Endometrium (tissue), 2 donors: ENCODE data around the gene LGI1.
A peak's percentile ranks its signal among the peaks of the same experiment; 100 is the strongest.
"Not testable (repeated sequence)": the region's sequence is repeated elsewhere in the genome, so short reads cannot be mapped to it uniquely, and the experiment has no call there.

ENCODE experiments used
- FAIRE-seq: peaks from 2 replicates; lab custom pipeline; 2012; peaks lifted over from hg19 to GRCh38; lab: Jason Lieb, UNC
- donor health status: control.
- donor health status: control.

Gene LGI1

DNA sequence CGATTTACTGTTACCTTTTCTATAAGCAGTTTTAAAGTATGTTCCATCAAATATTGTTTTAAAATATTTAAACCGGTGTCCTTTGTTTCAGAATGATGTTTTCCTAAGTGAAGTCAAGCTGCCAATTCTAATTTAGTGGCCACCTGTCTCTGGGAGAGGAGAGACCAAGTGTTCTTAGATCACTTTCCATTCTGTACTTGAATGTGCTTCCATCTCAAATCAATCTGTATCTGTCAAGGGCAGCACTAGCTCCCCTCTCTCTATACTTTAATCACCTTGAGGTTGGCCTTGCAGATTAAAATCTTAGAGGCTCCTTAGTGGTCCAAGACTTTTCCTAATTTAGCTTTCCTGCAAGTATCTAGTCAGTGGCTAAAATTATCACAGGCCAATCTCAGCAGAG, 49.6 kb downstream of the LGI1 start:
- no peak for FAIRE-seq

DNA sequence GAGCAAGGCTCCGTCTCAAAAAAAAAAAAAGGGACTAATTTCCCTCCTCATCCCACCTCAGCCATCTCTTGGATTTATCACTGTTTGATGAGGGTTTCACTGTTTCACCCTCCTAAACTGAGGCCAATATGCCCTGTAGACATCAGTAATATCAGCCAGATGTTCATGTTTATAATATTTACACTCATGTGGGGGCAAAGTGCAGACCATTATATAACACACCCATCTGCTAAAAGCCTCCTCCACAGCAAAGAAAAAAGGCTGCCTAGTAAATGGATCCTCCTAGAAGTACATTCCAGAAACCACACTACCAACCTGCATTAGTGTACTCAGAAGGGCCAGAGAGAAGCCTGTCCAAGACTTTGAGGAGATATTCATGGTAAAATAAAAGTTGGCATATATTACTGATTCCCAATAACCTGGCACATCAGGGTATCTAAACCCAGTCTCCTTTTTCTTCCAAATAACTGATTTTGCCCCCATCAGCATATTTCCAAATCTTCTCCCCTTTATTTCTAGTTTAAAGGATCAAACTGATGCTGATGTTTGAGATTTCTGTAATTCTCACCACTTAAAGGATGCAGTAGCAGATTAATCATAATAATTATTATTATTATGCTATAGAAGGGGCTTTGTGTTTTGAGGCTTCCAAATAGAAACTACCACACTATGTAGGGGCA, 55.1 kb downstream of the LGI1 start:
- FAIRE-seq: no peak

DNA sequence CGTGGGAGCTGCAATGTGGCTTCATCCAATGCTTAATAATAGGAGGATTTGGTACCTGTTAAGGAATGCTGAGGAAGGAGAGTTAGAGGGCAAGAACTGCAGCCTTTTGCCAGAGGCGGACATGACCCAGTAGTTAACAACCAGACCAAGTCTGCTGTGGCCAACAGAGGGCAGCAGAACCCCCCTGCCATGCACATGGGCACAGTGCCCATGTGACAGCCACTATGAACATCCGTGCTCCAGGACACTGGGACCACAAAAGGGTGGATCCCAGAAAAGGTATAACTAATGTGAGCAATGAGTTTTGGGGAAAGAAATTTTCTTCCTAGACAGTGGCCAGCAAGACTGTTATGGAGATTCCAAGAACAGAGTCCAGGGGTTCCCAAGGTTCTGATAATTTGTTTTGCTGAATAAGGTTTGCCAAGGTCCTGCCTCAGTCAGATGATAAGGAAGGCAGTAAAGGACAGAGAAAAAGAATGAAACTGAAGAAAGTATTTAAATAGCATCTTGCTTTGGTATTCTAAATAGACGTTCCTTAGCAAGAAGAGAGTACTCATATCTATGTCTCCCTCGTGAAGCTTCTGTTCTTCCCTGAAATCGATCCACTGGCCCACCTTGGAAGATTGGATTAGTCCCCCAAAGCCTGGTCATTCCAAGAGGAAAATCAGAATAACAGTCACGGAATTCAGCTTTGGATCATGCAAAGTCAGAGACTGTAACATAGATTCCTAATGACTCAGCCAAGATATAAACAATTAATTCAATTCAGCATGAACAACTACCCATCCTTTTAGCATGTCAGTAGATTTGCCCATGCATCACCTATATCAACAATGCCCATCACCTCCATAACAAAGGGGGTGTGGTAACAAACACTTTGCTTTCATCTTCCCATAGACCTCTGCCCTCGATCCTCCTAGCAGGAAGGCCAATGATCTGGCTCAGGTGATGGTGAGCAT, 56.0 kb downstream of the LGI1 start:
- FAIRE-seq: no peak

DNA sequence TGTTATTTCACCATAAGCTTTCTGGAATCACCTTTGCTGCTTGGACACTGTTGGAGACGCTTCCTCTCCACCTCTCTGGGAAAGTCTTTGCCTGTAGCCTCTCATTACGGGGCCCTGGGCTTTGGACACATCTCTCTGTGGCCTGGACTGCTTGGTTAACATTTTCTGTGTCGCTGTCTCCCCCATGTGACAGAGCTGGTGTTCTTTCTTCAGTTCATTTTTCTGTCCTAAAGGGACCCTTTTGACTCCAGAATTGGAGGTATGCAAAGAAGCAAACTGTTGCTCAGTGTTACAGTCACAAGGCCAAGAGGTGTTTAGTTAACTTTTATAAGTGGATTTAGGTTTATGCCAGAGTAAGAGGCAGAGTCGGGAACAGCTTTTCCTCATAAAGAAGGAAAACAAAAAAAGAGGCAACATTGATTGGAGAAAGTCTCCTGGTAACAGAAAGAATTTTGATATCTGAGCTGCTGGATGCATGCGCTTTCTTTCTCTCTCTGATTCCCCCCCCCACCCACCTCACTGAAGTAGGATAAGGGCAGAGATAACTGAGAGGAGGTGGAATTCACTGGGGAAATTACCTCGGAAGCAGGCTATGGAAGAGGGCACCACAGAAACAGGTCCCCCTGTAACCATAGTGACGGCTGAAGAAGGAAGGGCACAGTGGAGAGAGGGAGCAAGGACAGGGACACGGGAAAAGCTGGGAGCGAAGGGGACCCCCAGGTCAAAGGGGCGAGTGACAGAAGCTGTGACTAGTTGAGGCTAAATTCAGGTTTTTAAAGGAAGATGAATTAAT, 57.8 kb downstream of the LGI1 start:
- no peak for FAIRE-seq

DNA sequence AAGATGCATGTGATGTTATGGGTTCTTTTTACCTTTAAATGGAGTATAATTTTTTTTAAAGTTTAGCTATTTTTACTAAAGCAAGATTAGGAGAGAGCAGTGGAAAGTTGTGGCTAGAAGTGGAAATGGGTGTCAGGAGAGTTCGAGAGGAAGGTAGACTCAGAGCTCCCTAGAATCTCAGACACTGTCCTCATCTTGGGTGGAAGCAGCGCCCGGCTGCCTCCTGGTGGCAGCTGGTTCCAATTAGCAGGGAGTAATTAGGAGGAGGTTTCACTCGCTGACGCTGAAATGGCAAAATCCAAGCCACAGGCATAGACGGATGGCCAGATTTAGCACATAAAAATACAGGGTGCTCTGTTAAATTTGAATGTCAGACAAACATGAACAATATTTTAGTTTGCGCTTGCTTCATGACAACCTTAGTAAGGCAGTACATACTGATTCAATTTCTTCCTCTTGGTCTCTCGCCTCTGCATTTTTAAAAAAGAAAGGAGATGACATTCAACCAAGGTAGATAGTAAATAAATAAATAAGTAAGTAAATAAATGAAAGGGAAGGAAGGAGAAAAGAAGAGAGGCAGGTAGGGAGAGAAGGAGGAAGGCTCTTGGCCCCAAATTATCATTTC, 58.5 kb downstream of the LGI1 start:
- FAIRE-seq: peak; percentile 15

DNA sequence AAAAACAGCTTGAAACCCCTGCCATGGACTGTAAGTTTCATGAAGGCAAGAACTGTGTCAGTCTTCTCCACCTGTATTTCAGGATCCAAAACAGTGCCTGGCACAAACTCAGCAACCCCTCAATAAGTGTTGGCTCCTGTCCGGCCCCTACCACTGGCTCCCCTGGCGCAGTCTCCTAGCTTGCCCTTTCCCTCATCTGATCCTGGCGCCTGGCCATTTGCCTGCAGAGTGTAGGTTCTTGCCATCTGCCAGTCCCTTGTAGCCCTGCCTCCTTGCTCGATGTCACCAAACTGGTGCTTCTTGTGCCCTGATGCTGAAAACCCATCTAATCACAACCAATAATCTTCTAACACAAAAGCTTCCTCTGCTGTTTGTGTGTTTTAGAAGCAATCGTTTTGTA, 60.4 kb downstream of the LGI1 start:
- FAIRE-seq: no peak

DNA sequence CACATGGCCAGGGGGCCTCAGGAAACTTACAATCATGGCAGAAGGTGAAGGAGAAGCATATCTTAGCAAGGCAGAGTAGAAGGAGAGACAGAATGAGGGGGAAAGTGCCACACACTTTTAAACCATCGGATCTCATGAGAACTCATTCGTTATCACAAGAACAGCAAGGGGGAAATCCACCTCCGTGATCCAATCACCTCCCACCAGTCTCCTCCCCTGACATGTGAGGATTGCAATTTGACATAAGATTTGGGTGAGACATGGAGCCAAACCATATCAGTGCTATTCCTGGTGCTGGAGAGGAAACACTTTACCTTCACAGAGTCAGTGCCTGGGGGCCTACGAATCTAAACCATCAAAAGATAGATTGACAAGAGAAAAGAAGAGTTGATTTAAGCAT, 61.8 kb downstream of the LGI1 start:
- no peak for FAIRE-seq

DNA sequence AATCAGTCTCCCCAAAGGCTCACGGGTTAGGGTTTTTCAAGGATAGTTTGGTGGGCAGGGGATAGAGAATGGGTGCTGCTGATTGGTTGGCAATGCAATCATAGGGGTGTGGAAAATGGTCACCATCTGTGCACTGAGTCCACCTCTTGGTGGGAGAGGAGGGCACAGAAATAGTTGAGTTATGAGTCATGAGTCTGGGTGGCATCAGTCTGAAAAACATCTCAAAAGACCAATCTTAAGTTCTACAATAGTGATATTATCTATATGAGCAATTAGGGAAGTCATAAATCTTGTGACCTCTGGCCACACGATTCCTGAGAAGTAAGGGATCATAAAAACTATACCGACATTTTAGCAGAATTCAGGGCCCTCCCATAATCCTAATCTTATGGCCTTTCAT, 62.7 kb downstream of the LGI1 start:
- no peak for FAIRE-seq

DNA sequence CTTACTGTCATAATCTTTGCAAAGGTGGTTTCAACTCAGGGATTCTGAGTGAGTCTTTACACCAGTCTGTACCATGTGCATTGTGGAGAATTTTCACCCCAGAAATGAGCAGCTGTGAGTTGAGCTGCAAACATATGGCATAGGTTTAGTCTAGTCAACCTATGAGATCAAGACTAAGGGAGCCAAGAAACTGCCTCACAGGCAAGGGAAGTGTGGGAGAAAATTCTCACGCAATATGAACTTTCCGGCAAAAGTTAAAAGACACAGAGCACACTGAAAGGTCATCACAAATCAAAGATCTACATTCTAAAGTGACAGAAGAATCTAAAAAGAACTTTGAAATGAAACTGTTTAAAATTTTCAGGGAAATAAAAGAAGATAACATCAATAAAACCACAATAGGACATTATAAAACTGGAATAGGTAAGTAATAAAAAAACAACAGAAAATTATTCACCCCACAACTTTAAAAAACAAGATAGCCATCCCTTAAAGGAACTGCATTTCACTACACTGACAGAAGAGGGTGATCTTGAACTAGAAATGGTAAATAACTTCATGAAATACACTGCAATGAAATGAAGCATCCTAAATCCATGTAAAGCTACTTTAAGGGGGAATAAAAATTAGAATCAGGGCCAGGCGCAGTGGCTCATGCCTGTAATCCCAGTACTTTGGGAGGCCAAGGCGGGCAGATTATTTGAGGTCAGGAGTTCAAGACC, 63.5 kb downstream of the LGI1 start:
- FAIRE-seq: no peak

DNA sequence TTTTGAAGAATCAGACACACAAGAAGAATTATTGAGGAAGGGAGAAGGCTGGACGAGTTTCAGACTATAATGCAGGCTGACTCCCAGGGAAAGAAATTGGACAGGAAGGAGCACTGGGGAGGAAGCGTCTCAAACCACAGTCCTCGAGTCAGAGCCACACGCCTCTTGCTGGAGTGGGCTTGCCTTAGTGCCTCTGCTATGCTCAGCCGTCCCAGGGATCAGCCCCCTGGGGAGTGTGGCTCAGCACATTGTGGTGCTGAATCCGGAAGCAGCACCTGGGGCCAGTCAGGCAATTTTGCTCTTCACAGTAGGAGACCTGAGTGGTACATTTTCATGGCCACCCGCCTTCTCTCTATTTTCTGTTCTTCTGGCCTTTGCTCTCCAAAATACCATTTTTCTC, 68.6 kb downstream of the LGI1 start:
- FAIRE-seq: no peak

DNA sequence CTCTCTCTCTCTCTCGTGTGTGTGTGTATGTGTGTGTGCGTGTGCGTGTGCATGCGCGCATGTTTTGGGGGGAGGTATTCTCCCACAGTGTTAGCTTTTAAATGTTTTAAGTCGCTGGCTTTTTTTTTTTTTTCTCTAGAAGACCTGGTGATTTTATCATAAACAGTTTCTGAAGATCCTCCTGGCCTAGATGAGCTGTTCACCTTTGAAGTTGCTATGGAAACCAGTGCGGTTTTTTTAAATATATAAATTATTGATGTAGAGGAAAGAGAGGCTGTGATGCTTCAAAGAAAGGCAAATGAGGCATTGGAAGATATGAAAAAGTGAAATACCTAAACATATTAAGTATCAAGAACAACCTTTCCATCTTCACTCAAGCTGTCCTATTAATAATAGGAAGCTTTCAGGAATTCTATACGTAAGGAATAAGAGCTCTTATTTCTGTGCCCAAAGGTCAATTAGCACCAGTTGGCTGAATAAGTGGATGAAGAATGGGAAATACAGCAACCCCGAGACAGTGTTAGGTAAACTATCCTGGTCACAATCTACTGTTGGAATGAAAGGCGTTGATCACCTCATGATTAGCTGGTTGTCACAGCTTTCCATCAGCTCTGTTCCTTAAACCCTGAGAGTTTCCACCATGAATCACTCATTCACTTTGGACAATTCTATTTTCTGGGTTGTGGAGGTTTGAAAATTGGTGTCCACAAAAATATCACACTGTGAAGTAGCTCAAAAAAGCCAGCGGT, 69.5 kb downstream of the LGI1 start:
- FAIRE-seq: no peak

DNA sequence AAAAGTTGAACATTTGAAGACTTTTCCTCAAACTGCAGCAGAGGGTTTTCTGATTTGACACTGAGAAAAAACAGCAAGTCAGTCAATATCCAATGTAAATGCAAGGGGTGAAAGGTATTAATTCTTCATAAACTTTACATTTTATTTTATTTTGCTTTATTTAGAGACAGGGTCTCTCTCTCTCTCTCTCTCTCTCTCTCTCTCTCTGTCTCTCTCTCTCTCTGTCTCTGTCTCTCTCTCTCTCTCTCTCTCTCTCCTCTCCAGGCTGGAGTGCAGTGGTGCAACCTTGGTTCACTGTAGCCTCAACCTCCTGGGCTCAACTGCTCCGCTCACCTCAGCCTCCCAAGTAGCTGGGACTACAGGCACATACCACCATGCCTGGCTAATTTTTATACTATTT, 73.3 kb downstream of the LGI1 start:
- FAIRE-seq: not testable (repeated sequence)

DNA sequence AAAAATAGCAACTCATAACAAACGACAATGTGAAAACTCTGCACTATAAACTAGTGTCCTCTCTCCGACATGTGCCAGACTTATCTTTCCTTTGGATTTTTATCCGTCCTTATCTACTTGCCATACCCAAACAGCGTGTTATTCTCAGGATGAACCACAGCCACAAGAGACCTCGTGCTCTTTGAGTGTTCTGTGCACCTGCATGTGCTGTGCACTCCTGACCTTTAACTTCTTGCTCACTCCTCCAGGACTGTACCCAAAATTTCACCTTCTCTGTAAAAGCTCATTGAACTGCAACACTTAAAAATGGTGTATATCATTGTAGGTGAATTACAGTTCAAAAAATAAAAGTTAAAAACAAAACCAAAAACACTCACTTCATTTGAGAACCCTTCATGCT, 78.0 kb downstream of the LGI1 start:
- no peak for FAIRE-seq

DNA sequence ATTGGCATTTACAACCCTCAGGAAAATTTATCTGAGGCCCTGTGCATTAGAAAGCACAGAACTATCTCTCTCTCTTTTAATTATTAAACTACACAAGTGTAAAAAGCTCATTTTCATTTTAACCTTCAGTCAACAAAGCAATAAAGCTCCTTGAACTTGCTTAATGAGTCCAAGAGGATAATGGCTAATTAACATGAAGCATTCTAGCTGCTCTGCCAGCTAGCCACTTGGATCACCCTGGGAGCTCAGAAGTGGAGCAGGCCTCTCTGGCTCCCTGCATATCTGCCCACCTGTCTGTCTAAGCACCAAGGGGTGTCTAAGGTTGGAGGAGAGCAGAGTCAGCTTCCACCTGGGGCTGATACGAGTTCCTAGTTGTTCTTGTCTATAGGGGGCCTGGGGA, 80.1 kb downstream of the LGI1 start:
- no peak for FAIRE-seq

DNA sequence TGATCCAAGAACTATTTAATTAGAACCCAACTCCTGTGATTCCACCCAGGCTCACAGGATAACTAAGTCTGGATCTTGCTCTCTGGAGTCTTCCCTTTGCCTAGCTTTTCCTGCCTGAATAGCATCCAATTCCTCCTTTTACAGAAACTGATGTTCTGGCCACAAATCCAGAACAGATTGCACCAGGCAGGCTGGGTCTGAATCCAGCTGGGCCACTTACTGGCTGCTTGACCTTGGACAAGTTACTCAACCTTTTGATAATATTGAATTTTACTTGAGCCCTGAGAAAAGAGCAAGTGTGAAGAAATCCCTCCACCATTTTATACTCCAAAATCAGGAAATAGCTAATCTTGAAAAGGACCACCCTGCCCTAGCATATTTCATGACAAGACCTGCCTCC, 80.5 kb downstream of the LGI1 start:
- no peak for FAIRE-seq

DNA sequence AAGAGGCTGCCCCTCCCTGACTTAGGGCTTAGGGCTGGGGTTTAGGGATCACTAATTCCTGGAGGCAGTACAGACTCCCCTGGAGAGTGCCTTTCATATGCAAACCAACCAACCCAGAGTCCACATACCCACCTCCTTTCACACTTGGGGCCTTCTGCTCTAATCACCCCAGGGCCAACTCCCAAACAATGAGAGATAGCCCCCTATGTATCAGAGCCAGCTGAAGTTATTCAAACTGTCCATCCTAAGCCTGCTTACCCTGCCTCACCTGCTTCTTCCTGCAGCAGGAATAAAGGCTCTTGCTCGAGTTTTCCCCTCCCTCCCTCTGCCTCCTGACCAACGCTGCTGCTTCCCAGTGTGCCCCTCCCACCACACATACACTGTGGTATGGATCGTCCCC, 84.2 kb downstream of the LGI1 start:
- no peak for FAIRE-seq

DNA sequence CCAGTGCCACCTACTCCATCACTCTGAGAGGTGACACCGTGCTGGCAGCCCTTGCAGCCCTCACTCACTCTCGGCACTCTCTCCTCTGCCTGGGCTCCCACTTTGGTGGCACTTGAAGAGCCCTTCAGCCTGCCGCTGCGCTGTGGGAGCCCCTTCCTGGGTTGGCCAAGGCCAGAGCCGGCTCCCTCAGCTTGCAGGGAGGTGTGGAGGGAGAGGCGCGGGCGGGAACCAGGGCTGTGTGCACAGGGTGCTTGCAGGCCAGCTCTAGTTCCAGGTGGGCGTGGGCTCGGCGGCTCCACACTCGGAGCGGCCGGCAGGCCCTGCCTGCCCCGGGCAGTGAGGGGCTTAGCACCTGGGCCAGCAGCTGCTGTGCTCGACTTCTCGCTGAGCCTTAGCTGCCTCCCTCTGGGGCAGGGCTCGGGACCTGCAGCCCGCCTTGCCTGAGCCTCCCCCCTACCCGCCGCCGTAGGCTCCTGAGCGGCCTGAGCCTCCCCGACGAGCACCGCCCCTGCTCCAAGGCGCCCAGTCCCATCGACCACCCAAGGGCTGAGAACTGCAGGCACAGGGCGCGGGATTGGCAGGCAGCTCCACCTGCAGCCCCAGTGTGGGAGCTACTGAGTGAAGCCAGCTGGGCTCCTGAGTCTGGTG, 87.4 kb downstream of the LGI1 start:
- FAIRE-seq: no peak
